ENCODE data around the gene LHPP. TPM values are rescaled to one million over a fixed set of nuclear protein-coding genes. Genes with fewer than 3 reads are reported as not detected.

Gene LHPP
- total RNA-seq, 1 donor from 2014 or later: 8.4 TPM

- no peak for DNase-seq (ENCODE audit: low spot score)
- Mint-ChIP-seq H3K9me3 (no peaks in the 10 kb centered on the region), H3K27me3 (ENCODE audit: low read depth) (no peaks in the 10 kb centered on the region), H3K4me1 (ENCODE audit: low read depth) (no peaks in the 10 kb centered on the region), H3K27ac (no peak overlapping the region), H3K4me3 (ENCODE audit: low read depth) (no peak overlapping the region), H3K36me3 (ENCODE audit: low read depth) (no peaks in the 10 kb centered on the region)
- intact Hi-C loops (cut with micrococcal nuclease): no loop called here
These were observed 131.9 kb downstream of the LHPP start for GRCh38 chr10:124593431-124593985.

GRCh38 chr10:124594240-124594639, 132.6 kb downstream of the LHPP start:
- intact Hi-C loops (cut with micrococcal nuclease): no loop called here
- Mint-ChIP-seq H3K4me1 (ENCODE audit: low read depth) (no peaks in the 10 kb centered on the region), H3K4me3 (ENCODE audit: low read depth) (no peak overlapping the region), H3K27ac (no peak overlapping the region), H3K9me3 (no peaks in the 10 kb centered on the region), H3K36me3 (ENCODE audit: low read depth) (no peaks in the 10 kb centered on the region), H3K27me3 (ENCODE audit: low read depth) (no peaks in the 10 kb centered on the region)
- DNase-seq (ENCODE audit: low spot score): no peak

GRCh38 chr10:124595143-124595883, 133.7 kb downstream of the LHPP start:
- intact Hi-C loops (cut with micrococcal nuclease): no loop called here
- Mint-ChIP-seq H3K36me3 (ENCODE audit: low read depth) (no peaks in the 10 kb centered on the region), H3K9me3 (no peaks in the 10 kb centered on the region), H3K4me3 (ENCODE audit: low read depth) (no peak overlapping the region), H3K27ac (no peak overlapping the region), H3K4me1 (ENCODE audit: low read depth) (no peaks in the 10 kb centered on the region), H3K27me3 (ENCODE audit: low read depth) (no peaks in the 10 kb centered on the region)
- no peak for DNase-seq (ENCODE audit: low spot score)

- H3K36me3 Mint-ChIP-seq (ENCODE audit: low read depth): no peaks in the 10 kb centered on the region
- no peaks in the 10 kb centered on the region for H3K27me3 Mint-ChIP-seq (ENCODE audit: low read depth)
- no peak overlapping the region for H3K27ac Mint-ChIP-seq
- no peaks in the 10 kb centered on the region for H3K9me3 Mint-ChIP-seq
- intact Hi-C loops (cut with micrococcal nuclease): no loop called here
- no peak for DNase-seq (ENCODE audit: low spot score)
- H3K4me3 Mint-ChIP-seq (ENCODE audit: low read depth): no peak overlapping the region
- H3K4me1 Mint-ChIP-seq (ENCODE audit: low read depth): no peaks in the 10 kb centered on the region
These were observed 134.6 kb downstream of the LHPP start for GRCh38 chr10:124596116-124596785.

GRCh38 chr10:124596962-124597845, 135.6 kb downstream of the LHPP start:
- Mint-ChIP-seq H3K4me1 (ENCODE audit: low read depth) (no peaks in the 10 kb centered on the region), H3K27me3 (ENCODE audit: low read depth) (no peaks in the 10 kb centered on the region), H3K36me3 (ENCODE audit: low read depth) (no peaks in the 10 kb centered on the region), H3K4me3 (ENCODE audit: low read depth) (no peak overlapping the region), H3K27ac (no peak overlapping the region), H3K9me3 (no peaks in the 10 kb centered on the region)
- intact Hi-C loops (cut with micrococcal nuclease): no loop called here
- DNase-seq (ENCODE audit: low spot score): no peak

- H3K27me3 Mint-ChIP-seq (ENCODE audit: low read depth): no peaks in the 10 kb centered on the region
- no peak overlapping the region for H3K4me3 Mint-ChIP-seq (ENCODE audit: low read depth)
- no peaks in the 10 kb centered on the region for H3K9me3 Mint-ChIP-seq
- H3K27ac Mint-ChIP-seq: no peak overlapping the region
- no peaks in the 10 kb centered on the region for H3K36me3 Mint-ChIP-seq (ENCODE audit: low read depth)
- no peak for DNase-seq (ENCODE audit: low spot score)
- intact Hi-C loops (cut with micrococcal nuclease): no loop called here
- H3K4me1 Mint-ChIP-seq (ENCODE audit: low read depth): no peaks in the 10 kb centered on the region
These were observed 136.2 kb downstream of the LHPP start for GRCh38 chr10:124597846-124598165.

- Mint-ChIP-seq H3K27ac (no peak overlapping the region), H3K4me3 (ENCODE audit: low read depth) (no peak overlapping the region), H3K4me1 (ENCODE audit: low read depth) (no peaks in the 10 kb centered on the region), H3K9me3 (no peaks in the 10 kb centered on the region), H3K36me3 (ENCODE audit: low read depth) (no peaks in the 10 kb centered on the region), H3K27me3 (ENCODE audit: low read depth) (no peaks in the 10 kb centered on the region)
- DNase-seq (ENCODE audit: low spot score): no peak
- intact Hi-C loops (cut with micrococcal nuclease): no loop called here
These were observed 136.6 kb downstream of the LHPP start for GRCh38 chr10:124598196-124598595.

- no peaks in the 10 kb centered on the region for H3K36me3 Mint-ChIP-seq (ENCODE audit: low read depth)
- no peaks in the 10 kb centered on the region for H3K27me3 Mint-ChIP-seq (ENCODE audit: low read depth)
- no peaks in the 10 kb centered on the region for H3K9me3 Mint-ChIP-seq
- H3K27ac Mint-ChIP-seq: no peak overlapping the region
- no peak overlapping the region for H3K4me3 Mint-ChIP-seq (ENCODE audit: low read depth)
- DNase-seq (ENCODE audit: low spot score): no peak
- intact Hi-C loops (cut with micrococcal nuclease): no loop called here
- no peaks in the 10 kb centered on the region for H3K4me1 Mint-ChIP-seq (ENCODE audit: low read depth)
These were observed 137.4 kb downstream of the LHPP start for GRCh38 chr10:124598773-124599587.

GRCh38 chr10:124599588-124600050, 138.0 kb downstream of the LHPP start:
- H3K27ac Mint-ChIP-seq: no peak overlapping the region
- no peaks in the 10 kb centered on the region for H3K36me3 Mint-ChIP-seq (ENCODE audit: low read depth)
- no peaks in the 10 kb centered on the region for H3K4me1 Mint-ChIP-seq (ENCODE audit: low read depth)
- no peaks in the 10 kb centered on the region for H3K27me3 Mint-ChIP-seq (ENCODE audit: low read depth)
- intact Hi-C loops (cut with micrococcal nuclease): no loop called here
- no peaks in the 10 kb centered on the region for H3K9me3 Mint-ChIP-seq
- no peak overlapping the region for H3K4me3 Mint-ChIP-seq (ENCODE audit: low read depth)
- DNase-seq (ENCODE audit: low spot score): no peak

GRCh38 chr10:124600051-124600880, 138.6 kb downstream of the LHPP start:
- H3K4me1 Mint-ChIP-seq (ENCODE audit: low read depth): no peaks in the 10 kb centered on the region
- no peaks in the 10 kb centered on the region for H3K36me3 Mint-ChIP-seq (ENCODE audit: low read depth)
- intact Hi-C loops (cut with micrococcal nuclease): no loop called here
- H3K4me3 Mint-ChIP-seq (ENCODE audit: low read depth): no peak overlapping the region
- H3K27me3 Mint-ChIP-seq (ENCODE audit: low read depth): no peaks in the 10 kb centered on the region
- DNase-seq (ENCODE audit: low spot score): no peak
- no peaks in the 10 kb centered on the region for H3K9me3 Mint-ChIP-seq
- no peak overlapping the region for H3K27ac Mint-ChIP-seq

- H3K27me3 Mint-ChIP-seq (ENCODE audit: low read depth): no peaks in the 10 kb centered on the region
These were observed 139.4 kb downstream of the LHPP start for GRCh38 chr10:124601016-124601415.

More at GRCh38 chr10:124601016-124601415, 139.4 kb downstream of the LHPP start:
- Mint-ChIP-seq H3K9me3 (no peaks in the 10 kb centered on the region), H3K4me3 (ENCODE audit: low read depth) (no peak overlapping the region), H3K4me1 (ENCODE audit: low read depth) (no peaks in the 10 kb centered on the region), H3K36me3 (ENCODE audit: low read depth) (no peaks in the 10 kb centered on the region), H3K27ac (no peak overlapping the region)
- DNase-seq (ENCODE audit: low spot score): no peak
- intact Hi-C loops (cut with micrococcal nuclease): no loop called here
